Measurements from ENCODE around the gene ABHD17A.

GRCh38 chr19:1855828-1856255 lies 29.5 kb downstream of the ABHD17A start:
- peak; percentile 5 for TF ChIP-seq CTCF (IDR thresholded peaks at IDR 0.05; ENCODE audit: low read depth, low read length, poor library complexity, severe bottlenecking)
- TF ChIP-seq EZH2phosphoT487 (IDR thresholded peaks at IDR 0.05; ENCODE audit: borderline replicate concordance, low read length) = no peak

All from DOHH2 (cell line).